Midbrain (tissue), 1 donor: ENCODE data around the gene USP10.
A peak's percentile ranks its signal among the peaks of the same experiment; 100 is the strongest.

ENCODE experiments used
- DNase-seq: peaks from one replicate; lab custom pipeline; 2025; lab: John Stamatoyannopoulos, UW

USP10 gene

GRCh38 chr16:84699147-84699711 lies 571 bp upstream of the USP10 start:
- DNase-seq = no peak

- peak; percentile 28 for DNase-seq
These were observed 873 bp downstream of the USP10 start for GRCh38 chr16:84700446-84701300.

- no peak for DNase-seq
These were observed 3.9 kb downstream of the USP10 start for GRCh38 chr16:84703681-84704080.

GRCh38 chr16:84704253-84704652 lies 4.5 kb downstream of the USP10 start:
- DNase-seq = no peak

- DNase-seq = no peak
These were observed 7.1 kb downstream of the USP10 start for GRCh38 chr16:84706856-84707255.

GRCh38 chr16:84709609-84710008 lies 9.8 kb downstream of the USP10 start:
- no peak for DNase-seq

GRCh38 chr16:84710686-84711085 lies 10.9 kb downstream of the USP10 start:
- DNase-seq = no peak

- DNase-seq = no peak
These were observed 12.4 kb downstream of the USP10 start for GRCh38 chr16:84712138-84712671.

- no peak for DNase-seq
These were observed 13.3 kb downstream of the USP10 start for GRCh38 chr16:84712801-84713775.

- no peak for DNase-seq
These were observed 14.2 kb downstream of the USP10 start for GRCh38 chr16:84714028-84714427.

- DNase-seq = no peak
These were observed 15.6 kb downstream of the USP10 start for GRCh38 chr16:84715424-84715823.

GRCh38 chr16:84715854-84716253 lies 16.1 kb downstream of the USP10 start:
- no peak for DNase-seq

GRCh38 chr16:84716740-84717139 lies 16.9 kb downstream of the USP10 start:
- DNase-seq = no peak

- DNase-seq = no peak
These were observed 17.7 kb downstream of the USP10 start for GRCh38 chr16:84717484-84717883.

GRCh38 chr16:84720177-84720579 lies 20.4 kb downstream of the USP10 start:
- no peak for DNase-seq

- DNase-seq = no peak
These were observed 22.3 kb downstream of the USP10 start for GRCh38 chr16:84722068-84722467.

- DNase-seq = no peak
These were observed 24.1 kb downstream of the USP10 start for GRCh38 chr16:84723906-84724305.

GRCh38 chr16:84724606-84725309 lies 25.0 kb downstream of the USP10 start:
- peak; percentile 22 for DNase-seq

GRCh38 chr16:84725481-84726078 lies 25.8 kb downstream of the USP10 start:
- DNase-seq = no peak

GRCh38 chr16:84726079-84726668 lies 26.4 kb downstream of the USP10 start:
- DNase-seq = peak; percentile 85
